ENCODE results near the gene PDE6C.
A peak's percentile ranks its signal among the peaks of the same experiment; 100 is the strongest.

- TF ChIP-seq CTCF (IDR thresholded peaks at IDR 0.05): no peak
- no peak for TF ChIP-seq MLX (CRISPR knock-in tag; IDR thresholded peaks at IDR 0.05)
- no peak for TF ChIP-seq HMGXB4 (CRISPR knock-in tag; IDR thresholded peaks at IDR 0.05)
- no peak for TF ChIP-seq ATF1 (CRISPR knock-in tag; IDR thresholded peaks at IDR 0.05)
- peak; percentile 79 for TF ChIP-seq GABPB1 (CRISPR knock-in tag; IDR thresholded peaks at IDR 0.05)
- no peak for TF ChIP-seq ATF2 (CRISPR knock-in tag; IDR thresholded peaks at IDR 0.05; ENCODE audit: borderline replicate concordance, low read depth)
- TF ChIP-seq ZNF232 (CRISPR knock-in tag; IDR thresholded peaks at IDR 0.05): no peak
- TF ChIP-seq ZNF423 (CRISPR knock-in tag; IDR thresholded peaks at IDR 0.05): no peak
- no peak for TF ChIP-seq USF2 (CRISPR knock-in tag; IDR thresholded peaks at IDR 0.05)
These were observed 10.6 kb upstream of the PDE6C start for GRCh38 chr10:93601774-93602162.
